Raji (cell line): ENCODE measurements around the gene MYH16.

ENCODE experiments used
- POLR2A ChIP-seq: IDR thresholded peaks from 2 replicates; pipeline ENCODE4 v1.6.1; 2011; ENCODE audit warnings: low read depth, low read length, control low read depth; ENCODE audit not compliant: insufficient read depth

The MYH16 gene

GRCh38 chr7:99272476-99273045 is at the start of gene MYH16:
Gene MYH16 (plus strand): TSS chr7:99272839.
- no peak for TF ChIP-seq POLR2A

- no peak for TF ChIP-seq POLR2A
Observed at GRCh38 chr7:99224899-99225265, 47.8 kb upstream of the MYH16 start.

GRCh38 chr7:99229234-99229633 is 43.4 kb upstream of the MYH16 start:
- TF ChIP-seq POLR2A: no peak

- TF ChIP-seq POLR2A: no peak
Observed at GRCh38 chr7:99232082-99232770, 40.4 kb upstream of the MYH16 start.

- TF ChIP-seq POLR2A: no peak
Observed at GRCh38 chr7:99234185-99234584, 38.5 kb upstream of the MYH16 start.

- no peak for TF ChIP-seq POLR2A
Observed at GRCh38 chr7:99235925-99236324, 36.7 kb upstream of the MYH16 start.

- TF ChIP-seq POLR2A: no peak
Observed at GRCh38 chr7:99238558-99239341, 33.9 kb upstream of the MYH16 start.

- no peak for TF ChIP-seq POLR2A
Observed at GRCh38 chr7:99242682-99243081, 30.0 kb upstream of the MYH16 start.

- TF ChIP-seq POLR2A: no peak
Observed at GRCh38 chr7:99243751-99244337, 28.8 kb upstream of the MYH16 start.

- no peak for TF ChIP-seq POLR2A
Observed at GRCh38 chr7:99244939-99245338, 27.7 kb upstream of the MYH16 start.

GRCh38 chr7:99248391-99249095 is 24.1 kb upstream of the MYH16 start:
- TF ChIP-seq POLR2A: no peak

GRCh38 chr7:99249985-99250575 is 22.6 kb upstream of the MYH16 start:
- no peak for TF ChIP-seq POLR2A

- TF ChIP-seq POLR2A: no peak
Observed at GRCh38 chr7:99252166-99252895, 20.3 kb upstream of the MYH16 start.

GRCh38 chr7:99253369-99253768 is 19.3 kb upstream of the MYH16 start:
- no peak for TF ChIP-seq POLR2A
